PC-3 (cell line): ENCODE results near the gene AMBN. TPM values are rescaled to one million over a fixed set of nuclear protein-coding genes. Genes with fewer than 3 reads are reported as not detected.

ENCODE experiments used
- ATAC-seq: fragments of 200-7000 bp; cut with Tn5 transposase; 2 replicates; pipeline ENCODE4 v1.9.1; 2020; ENCODE audit warnings: mild to moderate bottlenecking, moderate library complexity
- BruUV-seq: library from RNA; stranded (reverse); fragments of 400-500 nt; replicated peaks from 2 replicates; lab custom pipeline; 2021; lab: Mats Ljungman, UMichigan
- CTCF ChIA-PET: fragments of 300-600 bp; sonication (Branson Sonifier 250); formaldehyde crosslinking; loops from one replicate; lab custom pipeline; 2022; ENCODE audit warnings: antibody characterized with exemption; lab: Charles Lee
- POLR2A ChIA-PET: fragments of 300-600 bp; sonication (Branson Sonifier 250); formaldehyde crosslinking; loops from one replicate; lab custom pipeline; 2022; ENCODE audit warnings: antibody characterized with exemption; ENCODE audit not compliant: unreplicated experiment; lab: Charles Lee
- DNase-seq: peaks from one replicate; pipeline ENCODE4 v3.0.0-alpha.2; 2015
- H2AFZ ChIP-seq: fragments of 300-600 bp; sonication (generic); 2 replicates; pipeline ENCODE4 v1.6.0; 2016; ENCODE audit warnings: antibody characterized with exemption, low read length
- H3F3A ChIP-seq: fragments of 300-600 bp; sonication (generic); one replicate; pipeline ENCODE4 v1.6.0; 2017; ENCODE audit warnings: antibody characterized with exemption, low read length, control low read depth, mild to moderate bottlenecking; ENCODE audit not compliant: unreplicated experiment
- H3K27ac ChIP-seq: fragments of 300-600 bp; sonication (generic); 2 replicates; pipeline ENCODE4 v1.5.1; 2016; ENCODE audit warnings: mild to moderate bottlenecking, low read length
- H3K27me3 ChIP-seq: fragments of 300-600 bp; sonication (generic); 2 replicates; pipeline ENCODE4 v1.6.1; 2016; ENCODE audit warnings: low read length, mixed read lengths
- H3K36me3 ChIP-seq: fragments of 300-600 bp; sonication (generic); 2 replicates; pipeline ENCODE4 v1.6.1; 2016; ENCODE audit warnings: low read depth, mixed run types, low read length, mixed read lengths
- H3K4me1 ChIP-seq: fragments of 300-600 bp; sonication (generic); 2 replicates; pipeline ENCODE4 v1.5.1; 2016; ENCODE audit warnings: low read length; ENCODE audit not compliant: insufficient read depth
- H3K4me2 ChIP-seq: fragments of 300-600 bp; sonication (generic); 2 replicates; pipeline ENCODE4 v1.6.0; 2016; ENCODE audit warnings: low read length
- H3K4me3 ChIP-seq: fragments of 300-600 bp; sonication (generic); 2 replicates; pipeline ENCODE4 v1.5.1; 2016; ENCODE audit warnings: mild to moderate bottlenecking, low read length, mixed read lengths
- H3K79me2 ChIP-seq: fragments of 300-600 bp; sonication (generic); 2 replicates; pipeline ENCODE4 v1.6.1; 2017; ENCODE audit warnings: low read length, mixed read lengths
- H3K9ac ChIP-seq: fragments of 300-600 bp; sonication (generic); 2 replicates; pipeline ENCODE4 v1.6.0; 2016; ENCODE audit warnings: mild to moderate bottlenecking, low read length
- H3K9me2 ChIP-seq: fragments of 300-600 bp; sonication (generic); replicated peaks from 2 replicates; pipeline ENCODE4 v1.6.1; 2016; ENCODE audit warnings: mixed run types, low read length, mixed read lengths
- H3K9me3 ChIP-seq: fragments of 300-600 bp; sonication (generic); 2 replicates; pipeline ENCODE4 v1.6.1; 2016; ENCODE audit warnings: low read length, mixed read lengths
- H4K20me1 ChIP-seq: fragments of 300-600 bp; sonication (generic); 2 replicates; pipeline ENCODE4 v1.6.1; 2016; ENCODE audit warnings: low read length, mixed read lengths
- CTCF ChIP-seq: fragments of 300-600 bp; sonication (generic); conservative IDR thresholded peaks from 2 replicates; pipeline ENCODE4 v1.5.1; 2017; ENCODE audit warnings: antibody characterized with exemption, low read depth, mild to moderate bottlenecking, low read length
- EZH2 ChIP-seq: fragments of 300-600 bp; sonication (generic); IDR thresholded peaks from one replicate; pipeline ENCODE4 v1.6.1; 2017; ENCODE audit warnings: antibody characterized with exemption, mild to moderate bottlenecking, low read length; ENCODE audit not compliant: unreplicated experiment
- EZH2phosphoT487 ChIP-seq: fragments of 300-600 bp; sonication (generic); IDR thresholded peaks from 2 replicates; pipeline ENCODE4 v1.6.1; 2018; ENCODE audit warnings: mild to moderate bottlenecking, antibody characterized with exemption, low read length, borderline replicate concordance
- intact Hi-C: fragments of 100-400 bp; cut with micrococcal nuclease; formaldehyde crosslinking; loops from 2 replicates; pipeline ENCODE4 v1.9.0; 2023
- total RNA-seq: library from RNA; depleted of rRNA; stranded (reverse); fragments of >200 nt; gene quantifications from 2 replicates; pipeline ENCODE4 v1.2.3, GENCODE V29; 2014

Gene AMBN
- total RNA-seq, 1 experiment from 2014 or later = not detected

- ChIA-PET POLR2A (no interaction called here), CTCF (no interaction called here)
- H2AFZ ChIP-seq = peak overlapping the region; percentile 10
- H3K4me2 ChIP-seq = no peak overlapping the region
- ATAC-seq (no peak), DNase-seq (no peak)
- TF ChIP-seq EZH2phosphoT487 (no peak), EZH2 (no peak), CTCF (no peak)
- H3K9me3 ChIP-seq = no peaks in the 10 kb centered on the region
- no peaks in the 10 kb centered on the region for H4K20me1 ChIP-seq
- H3K79me2 ChIP-seq = no peaks in the 10 kb centered on the region
- no peaks in the 10 kb centered on the region for H3K36me3 ChIP-seq
- no peak overlapping the region for H3K9ac ChIP-seq
- no TSS peak for BruUV-seq
- peaks cover 12% of the 10 kb centered on the region for H3K4me1 ChIP-seq
- H3K27ac ChIP-seq = no peak overlapping the region
- H3K4me3 ChIP-seq = no peak overlapping the region
- no peaks in the 10 kb centered on the region for H3K9me2 ChIP-seq
- intact Hi-C loops = no loop called here
- no peaks in the 10 kb centered on the region for H3F3A ChIP-seq
- no peaks in the 10 kb centered on the region for H3K27me3 ChIP-seq
Observed at GRCh38 chr4:70627620-70628019, 35.6 kb downstream of the AMBN start.

DNA sequence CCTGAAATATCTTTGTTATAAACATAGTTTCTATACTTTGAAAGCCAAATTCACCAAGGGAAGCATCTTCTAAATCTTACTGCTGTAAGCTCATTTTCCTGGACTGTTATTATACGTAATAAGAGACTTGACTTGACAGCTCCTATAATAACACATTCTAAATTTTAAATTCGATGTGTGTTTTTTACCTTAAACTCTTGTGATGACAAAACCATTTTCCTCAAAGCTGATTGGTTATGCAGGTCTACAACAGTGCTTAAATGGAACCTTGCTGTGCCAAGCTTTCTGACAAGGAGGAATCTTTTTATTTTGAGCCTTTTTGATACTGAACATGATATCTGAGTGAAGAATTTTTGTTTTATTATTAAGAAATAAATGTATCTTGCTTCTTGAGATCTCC is 36.4 kb downstream of the AMBN start, which contains the start of gene ENAM:
Gene ENAM (plus strand): TSS at position 301 of the 400 bp plus-strand sequence. CDS start 757 bp downstream, outside the sequence.
- TF ChIP-seq CTCF (no peak), EZH2phosphoT487 (no peak)
- Histone ChIP-seq H3K79me2 (no peaks in the 10 kb centered on the region), H3K36me3 (no peaks in the 10 kb centered on the region), H3K9me2 (no peaks in the 10 kb centered on the region), H4K20me1 (no peaks in the 10 kb centered on the region), H3K4me3 (no peak within 1 kb of the TSS), H3K4me1 (peaks cover 13% of the 10 kb centered on the region), H3K9me3 (no peaks in the 10 kb centered on the region), H3K27me3 (no peaks in the 10 kb centered on the region), H3K27ac (no peak within 1 kb of the TSS), H2AFZ (peak within 1 kb of the TSS; percentile 10), H3K4me2 (no peak within 1 kb of the TSS), H3K9ac (no peak within 1 kb of the TSS), H3F3A (no peaks in the 10 kb centered on the region)
- BruUV-seq = no TSS peak
- CTCF ChIA-PET = no interaction called here
- DNase-seq (no peak), ATAC-seq (no peak)
- intact Hi-C loops = no loop called here
- POLR2A ChIA-PET = no interaction called here

- no TSS peak for BruUV-seq
- no peak for DNase-seq
- POLR2A ChIA-PET = no interaction called here
- H2AFZ ChIP-seq = no peak overlapping the region
- no peaks in the 10 kb centered on the region for H4K20me1 ChIP-seq
- H3K9me2 ChIP-seq = no peaks in the 10 kb centered on the region
- no peaks in the 10 kb centered on the region for H3F3A ChIP-seq
- H3K4me3 ChIP-seq = no peak overlapping the region
- H3K4me2 ChIP-seq = no peak overlapping the region
- CTCF ChIA-PET = no interaction called here
- H3K36me3 ChIP-seq = no peaks in the 10 kb centered on the region
- no peak for ATAC-seq
- H3K27ac ChIP-seq = no peak overlapping the region
- H3K79me2 ChIP-seq = no peaks in the 10 kb centered on the region
- intact Hi-C loops = no loop called here
- H3K27me3 ChIP-seq = no peaks in the 10 kb centered on the region
- H3K9me3 ChIP-seq = no peaks in the 10 kb centered on the region
- H3K4me1 ChIP-seq = peaks cover 13% of the 10 kb centered on the region
- TF ChIP-seq CTCF = no peak
- no peak for TF ChIP-seq EZH2
- no peak for TF ChIP-seq EZH2phosphoT487
- no peak overlapping the region for H3K9ac ChIP-seq
Observed at GRCh38 chr4:70629469-70630090, 37.5 kb downstream of the AMBN start.
